ENCODE measurements around the gene FBXW5. TPM values are rescaled to one million over a fixed set of nuclear protein-coding genes. Genes with fewer than 3 reads are reported as not detected.
A peak's percentile ranks its signal among the peaks of the same experiment; 100 is the strongest.

FBXW5 gene
- total RNA-seq, 1 experiment from 2014 or later, result 88.0 TPM

- TF ChIP-seq CTCF (IDR thresholded peaks at IDR 0.05 in 2 of 3, conservative IDR thresholded peaks at IDR 0.05 in 1 of 3; ENCODE audit: borderline replicate concordance in 1 of 3, insufficient read depth in 1 of 3, low read depth in 2 of 3, low read length in 2 of 3) (no peak), FOSL1 (IDR thresholded peaks at IDR 0.05; ENCODE audit: low read depth) (no peak), ELF1 (IDR thresholded peaks at IDR 0.05; ENCODE audit: borderline replicate concordance, low read depth) (no peak)
- TF ChIP-seq, protein P1, sequence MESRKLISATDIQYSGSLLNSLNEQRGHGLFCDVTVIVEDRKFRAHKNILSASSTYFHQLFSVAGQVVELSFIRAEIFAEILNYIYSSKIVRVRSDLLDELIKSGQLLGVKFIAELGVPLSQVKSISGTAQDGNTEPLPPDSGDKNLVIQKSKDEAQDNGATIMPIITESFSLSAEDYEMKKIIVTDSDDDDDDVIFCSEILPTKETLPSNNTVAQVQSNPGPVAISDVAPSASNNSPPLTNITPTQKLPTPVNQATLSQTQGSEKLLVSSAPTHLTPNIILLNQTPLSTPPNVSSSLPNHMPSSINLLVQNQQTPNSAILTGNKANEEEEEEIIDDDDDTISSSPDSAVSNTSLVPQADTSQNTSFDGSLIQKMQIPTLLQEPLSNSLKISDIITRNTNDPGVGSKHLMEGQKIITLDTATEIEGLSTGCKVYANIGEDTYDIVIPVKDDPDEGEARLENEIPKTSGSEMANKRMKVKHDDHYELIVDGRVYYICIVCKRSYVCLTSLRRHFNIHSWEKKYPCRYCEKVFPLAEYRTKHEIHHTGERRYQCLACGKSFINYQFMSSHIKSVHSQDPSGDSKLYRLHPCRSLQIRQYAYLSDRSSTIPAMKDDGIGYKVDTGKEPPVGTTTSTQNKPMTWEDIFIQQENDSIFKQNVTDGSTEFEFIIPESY (IDR thresholded peaks at IDR 0.05; ENCODE audit: extremely low read depth, insufficient replicate concordance, low read length), result no peak
These were observed 33.7 kb upstream of the FBXW5 start (continued) for GRCh38 chr9:136978073-136978864.

DNA sequence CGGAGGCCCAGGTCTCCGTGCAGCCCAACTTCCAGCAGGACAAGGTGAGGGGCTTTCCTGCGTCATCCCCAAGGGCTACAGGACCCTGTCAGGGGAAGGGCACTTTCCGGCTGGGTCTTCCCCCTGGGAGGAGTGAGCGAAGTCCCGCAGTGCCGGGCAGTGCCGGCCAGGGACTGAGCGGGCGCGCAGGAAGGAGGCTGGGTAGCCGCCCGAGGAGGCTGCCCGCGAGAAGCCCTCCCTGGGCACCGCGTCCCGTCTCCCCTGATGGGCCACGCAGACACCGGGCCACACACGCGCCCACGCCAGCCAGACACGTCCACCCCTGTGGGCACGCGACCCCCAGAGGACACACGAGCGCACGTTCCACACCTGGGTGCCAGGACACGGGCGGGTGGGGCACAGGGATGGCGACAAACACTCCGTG, 33.1 kb upstream of the FBXW5 start:
- H3K4me2 ChIP-seq (ENCODE audit: low read length), result peak overlapping the region; percentile 67
- intact Hi-C loops (cut with micrococcal nuclease), result no loop called here
- H3K27me3 ChIP-seq (ENCODE audit: insufficient read depth, low read length), result no peaks in the 10 kb centered on the region
- no peaks in the 10 kb centered on the region for H3K9me3 ChIP-seq (ENCODE audit: control insufficient read depth in 1 of 2, insufficient read depth in 1 of 2, low read depth in 1 of 2, low read length in 2 of 2)
- ChIA-PET RAD21 (ENCODE audit: low non-redundant PET in 1 of 2, low total read pairs in 2 of 2, uncharacterized antibody in 2 of 2, unreplicated experiment in 2 of 2) (no interaction called here), CTCF (interaction anchor here (1.0 to 3.0 kb wide), 5 partner anchors 13 to 104 kb away, joined by 3 to 11 read pairs (median 6); no protein-coding TSS in a partner anchor), POLR2A (interaction anchor here (0.6 to 1.4 kb wide), 4 partner anchors 8 to 482 kb away, joined by 3 to 6 read pairs (median 6); partner anchors contain the start of gene PAXX)
- H4K20me1 ChIP-seq (ENCODE audit: insufficient read depth), result no peaks in the 10 kb centered on the region
- H3K36me3 ChIP-seq (ENCODE audit: control insufficient read depth in 1 of 2, insufficient read depth in 2 of 2, low read length in 2 of 2), result no peaks in the 10 kb centered on the region
- no peaks in the 10 kb centered on the region for H3K79me2 ChIP-seq (ENCODE audit: insufficient read depth, low read length)
- peak overlapping the region; percentile 40; the same call in 1 of the 2 replicates for H3K9ac ChIP-seq (ENCODE audit: low read length)
- H3K9me2 ChIP-seq (ENCODE audit: insufficient read depth), result no peaks in the 10 kb centered on the region
- no peak for ATAC-seq
- H3K27ac ChIP-seq (ENCODE audit: low read depth, low read length), result peak overlapping the region; percentile 51; the same call in 1 of the 2 replicates
- no peak overlapping the region for H2AFZ ChIP-seq (ENCODE audit: low read depth, low read length, poor library complexity, severe bottlenecking)
- peaks cover 2 to 32% of the 10 kb centered on the region in 2 experiments; a peak in 3 of 4 replicates for H3K4me1 ChIP-seq (ENCODE audit: control insufficient read depth in 1 of 2, insufficient read depth in 2 of 2, low read length in 2 of 2)
- no peak for DNase-seq (ENCODE audit: low read depth, low spot score)
- no TSS peak for BruUV-seq (replicated peaks)
- no peak for TF ChIP-seq YY1 (IDR thresholded peaks at IDR 0.05; ENCODE audit: extremely low read depth, insufficient replicate concordance, low read depth, low read length)
- TF ChIP-seq, protein P2, sequence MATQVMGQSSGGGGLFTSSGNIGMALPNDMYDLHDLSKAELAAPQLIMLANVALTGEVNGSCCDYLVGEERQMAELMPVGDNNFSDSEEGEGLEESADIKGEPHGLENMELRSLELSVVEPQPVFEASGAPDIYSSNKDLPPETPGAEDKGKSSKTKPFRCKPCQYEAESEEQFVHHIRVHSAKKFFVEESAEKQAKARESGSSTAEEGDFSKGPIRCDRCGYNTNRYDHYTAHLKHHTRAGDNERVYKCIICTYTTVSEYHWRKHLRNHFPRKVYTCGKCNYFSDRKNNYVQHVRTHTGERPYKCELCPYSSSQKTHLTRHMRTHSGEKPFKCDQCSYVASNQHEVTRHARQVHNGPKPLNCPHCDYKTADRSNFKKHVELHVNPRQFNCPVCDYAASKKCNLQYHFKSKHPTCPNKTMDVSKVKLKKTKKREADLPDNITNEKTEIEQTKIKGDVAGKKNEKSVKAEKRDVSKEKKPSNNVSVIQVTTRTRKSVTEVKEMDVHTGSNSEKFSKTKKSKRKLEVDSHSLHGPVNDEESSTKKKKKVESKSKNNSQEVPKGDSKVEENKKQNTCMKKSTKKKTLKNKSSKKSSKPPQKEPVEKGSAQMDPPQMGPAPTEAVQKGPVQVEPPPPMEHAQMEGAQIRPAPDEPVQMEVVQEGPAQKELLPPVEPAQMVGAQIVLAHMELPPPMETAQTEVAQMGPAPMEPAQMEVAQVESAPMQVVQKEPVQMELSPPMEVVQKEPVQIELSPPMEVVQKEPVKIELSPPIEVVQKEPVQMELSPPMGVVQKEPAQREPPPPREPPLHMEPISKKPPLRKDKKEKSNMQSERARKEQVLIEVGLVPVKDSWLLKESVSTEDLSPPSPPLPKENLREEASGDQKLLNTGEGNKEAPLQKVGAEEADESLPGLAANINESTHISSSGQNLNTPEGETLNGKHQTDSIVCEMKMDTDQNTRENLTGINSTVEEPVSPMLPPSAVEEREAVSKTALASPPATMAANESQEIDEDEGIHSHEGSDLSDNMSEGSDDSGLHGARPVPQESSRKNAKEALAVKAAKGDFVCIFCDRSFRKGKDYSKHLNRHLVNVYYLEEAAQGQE (IDR thresholded peaks at IDR 0.05; ENCODE audit: low read depth), result no peak
- no peak for TF ChIP-seq ELF1 (IDR thresholded peaks at IDR 0.05; ENCODE audit: borderline replicate concordance, low read depth)
- no peak for TF ChIP-seq SRF (IDR thresholded peaks at IDR 0.05; ENCODE audit: low read depth)
- no peak for TF ChIP-seq CBX3 (IDR thresholded peaks at IDR 0.05; ENCODE audit: low read depth)
- no peak for TF ChIP-seq RAD21 (IDR thresholded peaks at IDR 0.05; ENCODE audit: low read depth)
- TF ChIP-seq FOSL1 (IDR thresholded peaks at IDR 0.05; ENCODE audit: low read depth), result no peak
- TF ChIP-seq ZNF274 (IDR thresholded peaks at IDR 0.05; ENCODE audit: low read depth, low read length), result no peak
- H3K4me3 ChIP-seq (replicated peaks in 1 of 2; ENCODE audit: low read depth in 1 of 2, low read length in 2 of 2), result peak overlapping the region in 1 of 2 experiments; percentile 46; a peak in 3 of 4 replicates

Data from HCT116 (cell line).